ENCODE data around the gene C19orf33.

GRCh38 chr19:38316477-38317067 lies 12.5 kb downstream of the C19orf33 start:
- no peak for TF ChIP-seq REST (IDR thresholded peaks at IDR 0.05; ENCODE audit: borderline replicate concordance)
- TF ChIP-seq REST (CRISPR knock-in tag; IDR thresholded peaks at IDR 0.05; ENCODE audit: low read depth), result no peak
- TF ChIP-seq EGR1 (conservative IDR thresholded peaks at IDR 0.05), result no peak
- no peak for TF ChIP-seq EP300 (IDR thresholded peaks at IDR 0.05; ENCODE audit: low read length)
- TF ChIP-seq RFX5 (IDR thresholded peaks at IDR 0.05; ENCODE audit: low read depth, low read length), result no peak
- no peak for TF ChIP-seq SMC3 (conservative IDR thresholded peaks at IDR 0.05; ENCODE audit: insufficient read depth, low read depth, low read length)
- TF ChIP-seq POLR2AphosphoS5 (IDR thresholded peaks at IDR 0.05; ENCODE audit: control insufficient read depth, insufficient read depth, low read depth, low read length), result no peak
- TF ChIP-seq CTCF (IDR thresholded peaks at IDR 0.05 in 2 of 3, conservative IDR thresholded peaks at IDR 0.05 in 1 of 3; ENCODE audit: insufficient read depth in 2 of 3, low read depth in 1 of 3, low read length in 3 of 3), result no peak
- TF ChIP-seq POLR2A (conservative IDR thresholded peaks at IDR 0.05), result no peak
- no peak for TF ChIP-seq MTA1 (IDR thresholded peaks at IDR 0.05; ENCODE audit: borderline replicate concordance)
- TF ChIP-seq ZNF445 (CRISPR knock-in tag; IDR thresholded peaks at IDR 0.05; ENCODE audit: low read depth), result no peak

Data from K562 (cell line).